RWPE2 (cell line): ENCODE results near the gene NAAA.

Experiments used
- ATAC-seq: fragments of 200-7000 bp; cut with Tn5 transposase; 3 replicates; pipeline ENCODE4 v1.9.1; 2021; ENCODE audit warnings: low read depth
- DNase-seq: peaks from one replicate; pipeline ENCODE4 v3.0.0-alpha.2; 2020; ENCODE audit warnings: low spot score
- H3K27ac ChIP-seq: fragments of 450-650 bp; 2 replicates; pipeline ENCODE4 v1.5.1; 2017; ENCODE audit warnings: mild to moderate bottlenecking; ENCODE audit not compliant: poor library complexity, severe bottlenecking
- H3K27me3 ChIP-seq: fragments of 250-450 bp; sonication (Bioruptor Pico); 2 replicates; pipeline ENCODE4 v1.5.1; 2021; ENCODE audit warnings: mild to moderate bottlenecking, moderate library complexity; ENCODE audit not compliant: insufficient read depth, poor library complexity, severe bottlenecking
- H3K36me3 ChIP-seq: fragments of 250-450 bp; sonication (Bioruptor Pico); 2 replicates; pipeline ENCODE4 v1.5.1; 2020; ENCODE audit warnings: low read depth, mild to moderate bottlenecking, moderate library complexity
- H3K4me1 ChIP-seq: fragments of 250-450 bp; sonication (Bioruptor Pico); 2 replicates; pipeline ENCODE4 v1.5.1; 2021; ENCODE audit warnings: mild to moderate bottlenecking, moderate library complexity; ENCODE audit not compliant: insufficient read depth, poor library complexity, severe bottlenecking
- H3K4me3 ChIP-seq: fragments of 250-450 bp; sonication (Bioruptor Pico); 2 replicates; pipeline ENCODE4 v1.5.1; 2021; ENCODE audit warnings: mild to moderate bottlenecking, moderate library complexity; ENCODE audit not compliant: severe bottlenecking
- H3K9me3 ChIP-seq: fragments of 250-450 bp; sonication (Bioruptor Pico); 2 replicates; pipeline ENCODE4 v1.5.1; 2021; ENCODE audit warnings: mild to moderate bottlenecking, moderate library complexity; ENCODE audit not compliant: severe bottlenecking
- CTCF ChIP-seq: fragments of 450-650 bp; IDR thresholded peaks from one replicate; pipeline ENCODE4 v1.5.1; 2017; ENCODE audit warnings: mild to moderate bottlenecking, moderate library complexity; ENCODE audit not compliant: poor library complexity, severe bottlenecking

The NAAA gene

GRCh38 chr4:75940692-75941253 is at the start of gene NAAA:
Gene NAAA (minus strand): TSS chr4:75941013. CDS start chr4:75940949, 64 bp downstream.
- Histone ChIP-seq H3K27ac (no peak within 1 kb of the TSS), H3K4me3 (peak within 1 kb of the TSS; percentile 58), H3K9me3 (no peaks in the 10 kb centered on the region), H3K36me3 (peaks cover 5% of the 10 kb centered on the region), H3K4me1 (peaks cover 3% of the 10 kb centered on the region), H3K27me3 (no peaks in the 10 kb centered on the region)
- TF ChIP-seq CTCF, result peak; percentile 39
- peak; percentile 85 for ATAC-seq
- peak; percentile 73 for DNase-seq

GRCh38 chr4:75989846-75990528 is 49.2 kb upstream of the NAAA start:
- ATAC-seq, result no peak
- DNase-seq, result no peak
- peak overlapping the region; percentile 20 for H3K27ac ChIP-seq
- H3K4me3 ChIP-seq, result peak overlapping the region; percentile 69
- TF ChIP-seq CTCF, result no peak
- 0 out of 2 replicates have a peak, but pooled peaks cover 4% of the 10 kb centered on the region for H3K36me3 ChIP-seq
- H3K27me3 ChIP-seq, result no peaks in the 10 kb centered on the region
- H3K9me3 ChIP-seq, result no peaks in the 10 kb centered on the region
- peaks cover 6% of the 10 kb centered on the region for H3K4me1 ChIP-seq

- Histone ChIP-seq H3K27me3 (no peaks in the 10 kb centered on the region), H3K4me3 (no peak overlapping the region), H3K4me1 (no peaks in the 10 kb centered on the region), H3K9me3 (no peaks in the 10 kb centered on the region), H3K27ac (no peak overlapping the region), H3K36me3 (peaks cover 28% of the 10 kb centered on the region)
- DNase-seq (no peak), ATAC-seq (peak; percentile 75)
- no peak for TF ChIP-seq CTCF
Observed at GRCh38 chr4:75985116-75985515, 44.3 kb upstream of the NAAA start.

- Histone ChIP-seq H3K4me1 (no peaks in the 10 kb centered on the region), H3K36me3 (peaks cover 60% of the 10 kb centered on the region), H3K27ac (no peak overlapping the region), H3K9me3 (no peaks in the 10 kb centered on the region), H3K27me3 (no peaks in the 10 kb centered on the region), H3K4me3 (no peak overlapping the region)
- ATAC-seq (no peak), DNase-seq (no peak)
- TF ChIP-seq CTCF, result no peak
Observed at GRCh38 chr4:75980576-75980975, 39.8 kb upstream of the NAAA start.

- Histone ChIP-seq H3K4me1 (no peaks in the 10 kb centered on the region), H3K27ac (no peak overlapping the region), H3K4me3 (no peak overlapping the region), H3K36me3 (peaks cover 90% of the 10 kb centered on the region), H3K27me3 (no peaks in the 10 kb centered on the region), H3K9me3 (no peaks in the 10 kb centered on the region)
- DNase-seq, result no peak
- ATAC-seq, result no peak
- TF ChIP-seq CTCF, result no peak
Observed at GRCh38 chr4:75976177-75976576, 35.4 kb upstream of the NAAA start.
